ENCODE data around the gene AMBP.

AMBP gene

DNA sequence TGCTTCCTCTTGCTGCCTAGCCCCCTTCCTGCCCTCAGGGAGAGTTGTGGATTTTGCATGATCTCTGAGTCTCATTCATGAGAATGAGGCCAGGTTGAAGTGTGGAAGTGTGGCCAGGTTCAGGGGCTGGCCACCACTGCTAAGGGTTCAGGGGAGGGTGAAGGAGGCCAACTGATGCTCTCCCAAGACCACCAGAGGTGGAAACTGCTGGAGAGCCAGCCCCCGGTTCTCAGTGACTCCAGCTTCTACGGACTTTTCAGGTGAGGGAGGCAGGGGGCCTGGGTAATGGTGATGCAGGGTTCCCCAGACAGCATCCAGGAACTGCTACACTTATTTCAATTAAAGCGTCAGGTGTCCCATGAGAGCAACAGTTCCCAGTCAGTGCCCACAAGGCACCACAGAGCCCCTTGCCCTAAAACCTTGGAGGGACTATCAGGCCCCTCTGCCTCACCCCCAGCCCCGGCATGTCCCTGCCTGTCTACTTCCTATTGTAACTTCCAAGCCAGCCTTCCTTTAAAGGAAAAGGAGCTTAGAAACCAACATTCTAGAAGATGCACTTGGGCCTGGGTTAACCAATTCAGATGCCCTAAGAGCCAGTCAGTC lies 50.1 kb downstream of the AMBP start:
- TF ChIP-seq SIN3A (IDR thresholded peaks at IDR 0.05; ENCODE audit: borderline replicate concordance, insufficient read depth, low read length) (no peak), FOXP2 (optimal IDR thresholded peaks at IDR 0.05; ENCODE audit: borderline replicate concordance, extremely low read depth, extremely low read length, insufficient read depth) (no peak), POLR2AphosphoS5 (IDR thresholded peaks at IDR 0.05; ENCODE audit: low read depth, low read length) (no peak), TAF1 (IDR thresholded peaks at IDR 0.05; ENCODE audit: borderline replicate concordance, insufficient read depth, low read length) (no peak), REST (IDR thresholded peaks at IDR 0.05; ENCODE audit: insufficient read depth in 1 of 2, low read depth in 2 of 2, low read length in 2 of 2) (no peak)

- TF ChIP-seq TAF1 (IDR thresholded peaks at IDR 0.05; ENCODE audit: borderline replicate concordance, insufficient read depth, low read length) (no peak), SIN3A (IDR thresholded peaks at IDR 0.05; ENCODE audit: borderline replicate concordance, insufficient read depth, low read length) (no peak), REST (IDR thresholded peaks at IDR 0.05; ENCODE audit: insufficient read depth in 1 of 2, low read depth in 2 of 2, low read length in 2 of 2) (no peak), POLR2AphosphoS5 (IDR thresholded peaks at IDR 0.05; ENCODE audit: low read depth, low read length) (no peak), FOXP2 (optimal IDR thresholded peaks at IDR 0.05; ENCODE audit: borderline replicate concordance, extremely low read depth, extremely low read length, insufficient read depth) (no peak)
Observed at GRCh38 chr9:114027159-114027862, 50.8 kb downstream of the AMBP start.

- TF ChIP-seq SIN3A (IDR thresholded peaks at IDR 0.05; ENCODE audit: borderline replicate concordance, insufficient read depth, low read length) (no peak), REST (IDR thresholded peaks at IDR 0.05; ENCODE audit: insufficient read depth in 1 of 2, low read depth in 2 of 2, low read length in 2 of 2) (no peak), TAF1 (IDR thresholded peaks at IDR 0.05; ENCODE audit: borderline replicate concordance, insufficient read depth, low read length) (no peak), POLR2AphosphoS5 (IDR thresholded peaks at IDR 0.05; ENCODE audit: low read depth, low read length) (no peak), FOXP2 (optimal IDR thresholded peaks at IDR 0.05; ENCODE audit: borderline replicate concordance, extremely low read depth, extremely low read length, insufficient read depth) (no peak)
Observed at GRCh38 chr9:114026335-114026734, 51.8 kb downstream of the AMBP start.

GRCh38 chr9:114025760-114026159 lies 52.3 kb downstream of the AMBP start:
- TF ChIP-seq SIN3A (IDR thresholded peaks at IDR 0.05; ENCODE audit: borderline replicate concordance, insufficient read depth, low read length): no peak
- no peak for TF ChIP-seq REST (IDR thresholded peaks at IDR 0.05; ENCODE audit: insufficient read depth in 1 of 2, low read depth in 2 of 2, low read length in 2 of 2)
- TF ChIP-seq TAF1 (IDR thresholded peaks at IDR 0.05; ENCODE audit: borderline replicate concordance, insufficient read depth, low read length): no peak
- no peak for TF ChIP-seq FOXP2 (optimal IDR thresholded peaks at IDR 0.05; ENCODE audit: borderline replicate concordance, extremely low read depth, extremely low read length, insufficient read depth)
- no peak for TF ChIP-seq POLR2AphosphoS5 (IDR thresholded peaks at IDR 0.05; ENCODE audit: low read depth, low read length)

Measured in PFSK-1 (cell line).